SK-N-SH (cell line): ENCODE data around the gene CDKN1A. TPM values are rescaled to one million over a fixed set of nuclear protein-coding genes. Genes with fewer than 3 reads are reported as not detected.

ENCODE experiments used
- CTCF ChIA-PET: fragments of 300-600, 350-600 bp; formaldehyde crosslinking; extraction: SDS; loops from one replicate; lab custom pipeline; 2021; lab: Yijun Ruan, JAX
- POLR2A ChIA-PET: fragments of 350-600 bp; sonication (Branson Sonifier 250); formaldehyde crosslinking; extraction: SDS; loops from one replicate; lab custom pipeline; 2020; ENCODE audit warnings: antibody characterized with exemption, inconsistent platforms; lab: Yijun Ruan, JAX
- DNase-seq: peaks from one replicate; pipeline ENCODE4 v3.0.0; 2012
- H2AFZ ChIP-seq: fragments of 200-600 bp; sonication (generic); 2 replicates; pipeline ENCODE4 v1.8.1; 2016; ENCODE audit warnings: antibody characterized with exemption, mild to moderate bottlenecking, low read depth
- H3F3A ChIP-seq: fragments of 200-600 bp; sonication (generic); replicated peaks from 2 replicates; pipeline ENCODE3; 2016; ENCODE audit warnings: antibody characterized with exemption, mild to moderate bottlenecking; ENCODE audit not compliant: insufficient read depth
- H3K27ac ChIP-seq, 2 experiments: fragments of 200-500 bp in 1 of 2; fragments of 200-600 bp in 1 of 2; sonication (Bioruptor generic) in 1 of 2; sonication (generic), shearing (Covaris generic) in 1 of 2; 2 replicates each; pipeline versions ENCODE4 v1.5.1 to v1.6.1; 2014 to 2016; ENCODE audit warnings: low read depth in 2 of 2, inconsistent platforms in 1 of 2, low read length in 1 of 2, mild to moderate bottlenecking in 1 of 2, mixed read lengths in 1 of 2
- H3K27me3 ChIP-seq: fragments of 200-600 bp; sonication (generic), shearing (Covaris generic); 2 replicates; pipeline ENCODE4 v1.6.1; 2016; ENCODE audit warnings: mixed run types; ENCODE audit not compliant: insufficient read depth
- H3K36me3 ChIP-seq, 2 experiments: fragments of 200-500 bp in 1 of 2; fragments of 200-600 bp in 1 of 2; sonication (Bioruptor generic) in 1 of 2; sonication (generic) in 1 of 2; replicated peaks in 1 of 2; 2 replicates each; pipeline versions ENCODE3 to v1.5.1; 2014 to 2016; ENCODE audit warnings: low read length in 1 of 2, mild to moderate bottlenecking in 1 of 2; ENCODE audit not compliant: insufficient read depth in 2 of 2, control insufficient read depth in 1 of 2
- H3K4me1 ChIP-seq, 2 experiments: fragments of 200-500 bp in 1 of 2; fragments of 200-600 bp in 1 of 2; sonication (Bioruptor generic) in 1 of 2; sonication (generic), shearing (Covaris generic) in 1 of 2; 2 replicates each; pipeline versions ENCODE4 v1.5.1 to v1.6.1; 2014 to 2016; ENCODE audit warnings: low read depth in 1 of 2, low read length in 1 of 2, mixed run types in 1 of 2; ENCODE audit not compliant: insufficient read depth in 2 of 2, control insufficient read depth in 1 of 2
- H3K4me2 ChIP-seq: fragments of 200-600 bp; sonication (generic), shearing (Covaris generic); 2 replicates; pipeline ENCODE4 v1.6.1; 2017; ENCODE audit warnings: mixed run types
- H3K4me3 ChIP-seq, 2 experiments: fragments of 200-500 bp in 1 of 2; fragments of 200-600 bp in 1 of 2; sonication (Bioruptor generic) in 1 of 2; sonication (generic), shearing (Covaris generic) in 1 of 2; 2 replicates each; pipeline versions ENCODE4 v1.5.1 to v1.8.1; 2014 to 2016; ENCODE audit warnings: low read depth in 2 of 2, inconsistent platforms in 1 of 2, low read length in 1 of 2, mild to moderate bottlenecking in 1 of 2, mixed read lengths in 1 of 2, moderate library complexity in 1 of 2
- H3K79me2 ChIP-seq: fragments of 200-600 bp; sonication (generic); 2 replicates; pipeline ENCODE4 v1.8.1; 2017; ENCODE audit warnings: mild to moderate bottlenecking; ENCODE audit not compliant: insufficient read depth
- H3K9ac ChIP-seq: fragments of 200-600 bp; sonication (generic); 2 replicates; pipeline ENCODE4 v1.6.1; 2017; ENCODE audit warnings: mixed run types
- H3K9me2 ChIP-seq: fragments of 200-600 bp; sonication (generic); 2 replicates; pipeline ENCODE4 v1.6.1; 2017; ENCODE audit warnings: mixed run types
- H3K9me3 ChIP-seq: fragments of 200-600 bp; sonication (generic); 2 replicates; pipeline ENCODE4 v1.6.1; 2017; ENCODE audit warnings: mixed run types, mild to moderate bottlenecking, moderate library complexity
- H4K20me1 ChIP-seq: fragments of 200-600 bp; sonication (generic); 2 replicates; pipeline ENCODE4 v1.6.1; 2017; ENCODE audit warnings: mild to moderate bottlenecking, mixed run types; ENCODE audit not compliant: insufficient read depth
- CHD2 ChIP-seq: fragments of 150-350 bp; IDR thresholded peaks from 2 replicates; pipeline ENCODE4 v1.6.1; 2018; ENCODE audit warnings: low read length; ENCODE audit not compliant: partially characterized antibody
- ELF1 ChIP-seq: IDR thresholded peaks from 2 replicates; pipeline ENCODE4 v1.4.0; 2012
- EP300 ChIP-seq, 2 experiments: IDR thresholded peaks; 2 replicates each; pipeline versions ENCODE4 v1.4.0 to v1.6.1; 2012; ENCODE audit warnings: borderline replicate concordance in 1 of 2, low read depth in 1 of 2, low read length in 1 of 2
- FOSL2 ChIP-seq: IDR thresholded peaks from 2 replicates; pipeline ENCODE4 v1.4.0; 2012; ENCODE audit warnings: low read depth, mild to moderate bottlenecking, moderate library complexity, borderline replicate concordance
- FOXJ3 ChIP-seq: sonication (generic); formaldehyde crosslinking; IDR thresholded peaks from 2 replicates; pipeline ENCODE4 v1.5.1; 2020; ENCODE audit warnings: mild to moderate bottlenecking, missing genetic modification reagents
- FOXM1 ChIP-seq: IDR thresholded peaks from 2 replicates; pipeline ENCODE4 v1.4.0; 2012; ENCODE audit warnings: low read depth, mild to moderate bottlenecking
- GABPA ChIP-seq: IDR thresholded peaks from 2 replicates; pipeline ENCODE4 v1.4.0; 2012; ENCODE audit warnings: low read depth, mild to moderate bottlenecking
- MEF2A ChIP-seq: IDR thresholded peaks from 2 replicates; pipeline ENCODE4 v1.4.0; 2012; ENCODE audit warnings: low read depth, borderline replicate concordance
- NRF1 ChIP-seq: IDR thresholded peaks from 2 replicates; pipeline ENCODE4 v1.6.1; 2012; ENCODE audit warnings: low read depth, mild to moderate bottlenecking, low read length
- RAD21 ChIP-seq: IDR thresholded peaks from 2 replicates; pipeline ENCODE4 v1.6.1; 2012; ENCODE audit warnings: mild to moderate bottlenecking, low read length
- RCOR1 ChIP-seq: fragments of 150-350 bp; IDR thresholded peaks from 2 replicates; pipeline ENCODE4 v1.6.1; 2017; ENCODE audit warnings: antibody characterized with exemption, low read length
- SIN3A ChIP-seq: IDR thresholded peaks from 2 replicates; pipeline ENCODE4 v1.6.1; 2012; ENCODE audit warnings: low read depth, mild to moderate bottlenecking, low read length, moderate library complexity, borderline replicate concordance
- SMC3 ChIP-seq: IDR thresholded peaks from 2 replicates; pipeline ENCODE4 v1.6.1; 2012; ENCODE audit warnings: low read depth, low read length, improper control_type of control experiment
- TAF1 ChIP-seq: IDR thresholded peaks from 2 replicates; pipeline ENCODE4 v1.6.1; 2012; ENCODE audit warnings: low read depth, mild to moderate bottlenecking, low read length, moderate library complexity, borderline replicate concordance
- TCF12 ChIP-seq: IDR thresholded peaks from 2 replicates; pipeline ENCODE4 v1.4.0; 2012
- WGBS: methylation state at CpG from one replicate; pipeline ENCODE4 v1.1.6; 2017; ENCODE audit warnings: low lambda C conversion rate; 5-methylcytosine and 5-hydroxymethylcytosine counted together
- polyA plus RNA-seq, 3 experiments: library from polyadenylated mRNA; depleted of rRNA; stranded (reverse); fragments of >200 nt; gene quantifications; 2 replicates each; pipeline ENCODE4 v1.2.3, GENCODE V29; 2012
- TF ChIP-seq, protein P1 (sequence below): IDR thresholded peaks from 2 replicates; pipeline ENCODE4; 2012
- TF ChIP-seq, protein P2 (sequence below): IDR thresholded peaks from 2 replicates; pipeline ENCODE4 v1.4.0; 2012; ENCODE audit warnings: low read depth, borderline replicate concordance
- TF ChIP-seq, protein P3 (sequence below): fragments of 150-350 bp; IDR thresholded peaks from 2 replicates; pipeline ENCODE4 v1.6.1; 2017; ENCODE audit warnings: antibody characterized with exemption, low read length, low read depth, borderline replicate concordance
- TF ChIP-seq, protein P4 (sequence below): fragments of 150-350 bp; IDR thresholded peaks from 2 replicates; pipeline ENCODE4 v1.6.1; 2016; ENCODE audit warnings: mild to moderate bottlenecking, low read depth, low read length
- TF ChIP-seq, protein P5 (sequence below): IDR thresholded peaks from 2 replicates; pipeline ENCODE4 v1.4.0; 2012; ENCODE audit warnings: low read depth, borderline replicate concordance

Gene CDKN1A
- polyA plus RNA-seq, 1 of the 3 experiments (the other 2 are of a cell fraction): 747 TPM

DNA sequence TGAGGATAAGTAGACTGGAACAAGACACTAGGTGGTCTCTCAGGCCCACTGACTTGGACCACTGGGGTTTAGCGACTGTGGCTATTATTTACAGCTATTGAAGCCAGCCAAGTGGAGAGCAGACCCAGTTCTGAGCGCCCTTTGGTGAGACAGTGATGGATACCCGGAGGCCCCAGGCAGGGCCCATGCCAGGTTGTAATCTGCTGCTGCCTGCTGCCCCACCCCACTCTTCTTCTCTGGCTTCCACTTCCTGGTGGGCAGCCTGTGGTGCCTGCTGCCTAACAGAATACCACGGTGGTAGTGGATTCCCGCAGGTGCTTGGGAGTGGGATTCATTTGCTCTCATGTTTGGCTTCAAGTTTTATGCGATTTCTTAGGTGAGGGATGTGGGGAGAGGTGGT, 19.7 kb downstream of the CDKN1A start:
- WGBS: 88% methylated on average over 6 of the region's 6 CpGs
- no peaks in the 10 kb centered on the region for H3K27me3 ChIP-seq
- H3K9me2 ChIP-seq: no peaks in the 10 kb centered on the region
- no peak for DNase-seq
- no peaks in the 10 kb centered on the region for H3F3A ChIP-seq
- no peak for TF ChIP-seq SMC3
- TF ChIP-seq FOXJ3 (CRISPR knock-in tag): no peak
- no peak for TF ChIP-seq GABPA
- TF ChIP-seq, protein P1, sequence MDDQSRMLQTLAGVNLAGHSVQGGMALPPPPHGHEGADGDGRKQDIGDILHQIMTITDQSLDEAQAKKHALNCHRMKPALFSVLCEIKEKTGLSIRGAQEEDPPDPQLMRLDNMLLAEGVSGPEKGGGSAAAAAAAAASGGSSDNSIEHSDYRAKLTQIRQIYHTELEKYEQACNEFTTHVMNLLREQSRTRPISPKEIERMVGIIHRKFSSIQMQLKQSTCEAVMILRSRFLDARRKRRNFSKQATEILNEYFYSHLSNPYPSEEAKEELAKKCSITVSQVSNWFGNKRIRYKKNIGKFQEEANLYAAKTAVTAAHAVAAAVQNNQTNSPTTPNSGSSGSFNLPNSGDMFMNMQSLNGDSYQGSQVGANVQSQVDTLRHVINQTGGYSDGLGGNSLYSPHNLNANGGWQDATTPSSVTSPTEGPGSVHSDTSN: no peak
- TF ChIP-seq EP300 (IDR thresholded peaks at IDR 0.05; ENCODE audit: borderline replicate concordance in 1 of 2, low read depth in 1 of 2, low read length in 1 of 2): no peak
- no peak for TF ChIP-seq TAF1
- TF ChIP-seq, protein P2, sequence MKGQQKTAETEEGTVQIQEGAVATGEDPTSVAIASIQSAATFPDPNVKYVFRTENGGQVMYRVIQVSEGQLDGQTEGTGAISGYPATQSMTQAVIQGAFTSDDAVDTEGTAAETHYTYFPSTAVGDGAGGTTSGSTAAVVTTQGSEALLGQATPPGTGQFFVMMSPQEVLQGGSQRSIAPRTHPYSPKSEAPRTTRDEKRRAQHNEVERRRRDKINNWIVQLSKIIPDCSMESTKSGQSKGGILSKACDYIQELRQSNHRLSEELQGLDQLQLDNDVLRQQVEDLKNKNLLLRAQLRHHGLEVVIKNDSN: no peak
- TF ChIP-seq, protein P3, sequence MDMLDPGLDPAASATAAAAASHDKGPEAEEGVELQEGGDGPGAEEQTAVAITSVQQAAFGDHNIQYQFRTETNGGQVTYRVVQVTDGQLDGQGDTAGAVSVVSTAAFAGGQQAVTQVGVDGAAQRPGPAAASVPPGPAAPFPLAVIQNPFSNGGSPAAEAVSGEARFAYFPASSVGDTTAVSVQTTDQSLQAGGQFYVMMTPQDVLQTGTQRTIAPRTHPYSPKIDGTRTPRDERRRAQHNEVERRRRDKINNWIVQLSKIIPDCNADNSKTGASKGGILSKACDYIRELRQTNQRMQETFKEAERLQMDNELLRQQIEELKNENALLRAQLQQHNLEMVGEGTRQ: no peak
- TF ChIP-seq FOXM1: no peak
- TF ChIP-seq, protein P4, sequence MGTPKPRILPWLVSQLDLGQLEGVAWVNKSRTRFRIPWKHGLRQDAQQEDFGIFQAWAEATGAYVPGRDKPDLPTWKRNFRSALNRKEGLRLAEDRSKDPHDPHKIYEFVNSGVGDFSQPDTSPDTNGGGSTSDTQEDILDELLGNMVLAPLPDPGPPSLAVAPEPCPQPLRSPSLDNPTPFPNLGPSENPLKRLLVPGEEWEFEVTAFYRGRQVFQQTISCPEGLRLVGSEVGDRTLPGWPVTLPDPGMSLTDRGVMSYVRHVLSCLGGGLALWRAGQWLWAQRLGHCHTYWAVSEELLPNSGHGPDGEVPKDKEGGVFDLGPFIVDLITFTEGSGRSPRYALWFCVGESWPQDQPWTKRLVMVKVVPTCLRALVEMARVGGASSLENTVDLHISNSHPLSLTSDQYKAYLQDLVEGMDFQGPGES: no peak
- no peak for TF ChIP-seq FOSL2
- H3K4me1 ChIP-seq: no peaks in the 10 kb centered on the region; a peak in 1 of 4 replicates
- ChIA-PET POLR2A (no interaction called here), CTCF (interaction anchor here (1.2 to 1.7 kb wide), 2 partner anchors 26 to 83 kb away, joined by 3 to 4 read pairs; no protein-coding TSS in a partner anchor)
- H3K36me3 ChIP-seq: no peaks in the 10 kb centered on the region
- no peaks in the 10 kb centered on the region for H3K79me2 ChIP-seq
- no peak overlapping the region for H3K4me2 ChIP-seq
- no peaks in the 10 kb centered on the region for H4K20me1 ChIP-seq
- H3K27ac ChIP-seq: no peak overlapping the region
- no peak overlapping the region for H3K9ac ChIP-seq
- H2AFZ ChIP-seq: no peak overlapping the region
- H3K9me3 ChIP-seq: no peaks in the 10 kb centered on the region
- no peak overlapping the region for H3K4me3 ChIP-seq

DNA sequence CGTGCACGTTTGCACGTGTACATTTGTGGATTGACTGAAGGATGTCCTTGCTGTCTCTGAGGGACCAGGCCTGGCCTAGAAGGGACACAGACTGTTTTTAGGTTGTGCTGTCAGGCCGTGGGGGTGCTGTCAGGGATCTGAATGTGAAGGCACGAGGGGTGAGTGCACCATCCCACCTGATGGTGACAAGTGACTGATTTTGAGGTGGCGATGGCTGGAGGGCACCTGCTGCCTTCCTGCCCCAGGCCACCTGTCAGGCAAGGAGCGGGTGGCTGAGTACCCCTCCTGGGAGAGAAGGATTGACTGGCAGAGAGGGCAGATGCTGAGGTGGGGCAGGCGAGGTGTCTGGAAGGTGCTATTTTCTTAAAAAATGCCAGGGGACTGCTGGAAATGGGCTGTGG, 20.4 kb downstream of the CDKN1A start:
- Histone ChIP-seq H3K9me3 (no peaks in the 10 kb centered on the region), H3K4me3 (no peak overlapping the region), H3K9me2 (no peaks in the 10 kb centered on the region), H3K4me1 (no peaks in the 10 kb centered on the region; a peak in 1 of 4 replicates), H3F3A (no peaks in the 10 kb centered on the region), H3K9ac (no peak overlapping the region), H3K4me2 (no peak overlapping the region), H3K79me2 (no peaks in the 10 kb centered on the region), H4K20me1 (no peaks in the 10 kb centered on the region), H3K27me3 (no peaks in the 10 kb centered on the region), H3K36me3 (no peaks in the 10 kb centered on the region), H2AFZ (no peak overlapping the region), H3K27ac (no peak overlapping the region)
- no peak for TF ChIP-seq FOXJ3 (CRISPR knock-in tag)
- TF ChIP-seq, protein P3: no peak
- no peak for TF ChIP-seq ELF1
- TF ChIP-seq SIN3A: no peak
- no peak for TF ChIP-seq MEF2A
- no peak for TF ChIP-seq RAD21
- TF ChIP-seq RCOR1: no peak
- no peak for TF ChIP-seq TCF12
- TF ChIP-seq CHD2: no peak
- TF ChIP-seq FOXM1: no peak
- no peak for TF ChIP-seq FOSL2
- TF ChIP-seq NRF1: no peak
- TF ChIP-seq, protein P5, sequence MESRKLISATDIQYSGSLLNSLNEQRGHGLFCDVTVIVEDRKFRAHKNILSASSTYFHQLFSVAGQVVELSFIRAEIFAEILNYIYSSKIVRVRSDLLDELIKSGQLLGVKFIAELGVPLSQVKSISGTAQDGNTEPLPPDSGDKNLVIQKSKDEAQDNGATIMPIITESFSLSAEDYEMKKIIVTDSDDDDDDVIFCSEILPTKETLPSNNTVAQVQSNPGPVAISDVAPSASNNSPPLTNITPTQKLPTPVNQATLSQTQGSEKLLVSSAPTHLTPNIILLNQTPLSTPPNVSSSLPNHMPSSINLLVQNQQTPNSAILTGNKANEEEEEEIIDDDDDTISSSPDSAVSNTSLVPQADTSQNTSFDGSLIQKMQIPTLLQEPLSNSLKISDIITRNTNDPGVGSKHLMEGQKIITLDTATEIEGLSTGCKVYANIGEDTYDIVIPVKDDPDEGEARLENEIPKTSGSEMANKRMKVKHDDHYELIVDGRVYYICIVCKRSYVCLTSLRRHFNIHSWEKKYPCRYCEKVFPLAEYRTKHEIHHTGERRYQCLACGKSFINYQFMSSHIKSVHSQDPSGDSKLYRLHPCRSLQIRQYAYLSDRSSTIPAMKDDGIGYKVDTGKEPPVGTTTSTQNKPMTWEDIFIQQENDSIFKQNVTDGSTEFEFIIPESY: no peak
- no peak for TF ChIP-seq SMC3
- TF ChIP-seq TAF1: no peak
- WGBS: 80% methylated on average over 8 of the region's 8 CpGs
- POLR2A ChIA-PET: no interaction called here
- no peak for DNase-seq
- CTCF ChIA-PET: interaction anchor here (0.5 kb wide), 1 partner anchor 60 kb away, joined by 3 read pairs; no protein-coding TSS in a partner anchor
